Natural killer cell (primary cell): Measurements from ENCODE around the gene ATP5PD. TPM values are rescaled to one million over a fixed set of nuclear protein-coding genes. Genes with fewer than 3 reads are reported as not detected.
"Not testable (repeated sequence)": the region's sequence is repeated elsewhere in the genome, so short reads cannot be mapped to it uniquely, and the experiment has no call there.

ENCODE experiments used
- ATAC-seq, 3 donors: fragments of 150-1000 bp in 2 of 3; fragments of 200-7000 bp in 1 of 3; cut with Tn5 transposase; 1 replicate in 1 of 3; 2 replicates in 2 of 3; pipeline ENCODE4 v1.10.0; 2021; ENCODE audit warnings: mild to moderate bottlenecking in 2 of 3, moderate library complexity in 2 of 3
- DNase-seq, 2 donors: peaks; one replicate each; pipeline versions ENCODE4 v3.0.0 to v3.0.0-alpha.2; 2013 to 2021; ENCODE audit warnings: mixed read lengths in 1 of 2
- H3K27ac ChIP-seq: one replicate; pipeline ENCODE4 v1.5.1; 2013; ENCODE audit warnings: mild to moderate bottlenecking, low read length
- H3K27me3 ChIP-seq: one replicate; pipeline ENCODE4 v1.6.1; 2013; ENCODE audit warnings: low read length; ENCODE audit not compliant: control insufficient read depth, insufficient read depth
- H3K36me3 ChIP-seq: one replicate; pipeline ENCODE4 v1.6.1; 2013; ENCODE audit warnings: low read length; ENCODE audit not compliant: control insufficient read depth, insufficient read depth
- H3K4me1 ChIP-seq: one replicate; pipeline ENCODE4 v1.6.1; 2013; ENCODE audit warnings: low read length; ENCODE audit not compliant: control insufficient read depth, insufficient read depth
- H3K4me3 ChIP-seq: one replicate; pipeline ENCODE4 v1.5.1; 2013; ENCODE audit warnings: low read length
- H3K9me3 ChIP-seq: one replicate; pipeline ENCODE4 v1.6.1; 2013; ENCODE audit warnings: low read length; ENCODE audit not compliant: control insufficient read depth, insufficient read depth
- H3K27ac Mint-ChIP-seq, 2 donors: one replicate each; pipeline ENCODE4 v1.8.0; 2022; ENCODE audit warnings: mild to moderate bottlenecking in 2 of 2, mixed read lengths in 2 of 2, moderate library complexity in 1 of 2
- H3K27me3 Mint-ChIP-seq, 2 donors: one replicate each; pipeline ENCODE4 v1.8.0; 2022; ENCODE audit warnings: low read depth in 2 of 2, mixed read lengths in 2 of 2
- H3K36me3 Mint-ChIP-seq: one replicate; pipeline ENCODE4 v1.8.0; 2022; ENCODE audit warnings: mixed read lengths
- H3K4me1 Mint-ChIP-seq, 2 donors: one replicate each; pipeline ENCODE4 v1.8.0; 2022; ENCODE audit warnings: mixed read lengths in 2 of 2
- H3K4me3 Mint-ChIP-seq: one replicate; pipeline ENCODE4 v1.8.0; 2022; ENCODE audit warnings: mild to moderate bottlenecking, moderate library complexity, mixed read lengths
- H3K9me3 Mint-ChIP-seq, 2 donors: one replicate each; pipeline ENCODE4 v1.8.0; 2022; ENCODE audit warnings: mixed read lengths in 2 of 2
- CTCF ChIP-seq: fragments of 200-600 bp; IDR thresholded peaks from one replicate; pipeline ENCODE4 v1.8.0; 2022; ENCODE audit warnings: antibody characterized with exemption
- WGBS: methylation state at CpG from one replicate; pipeline ENCODE4 v1.1.7; 2013; ENCODE audit warnings: missing lambda C conversion rate; ENCODE audit not compliant: insufficient coverage; 5-methylcytosine and 5-hydroxymethylcytosine counted together
- intact Hi-C: fragments of 100-400 bp; cut with micrococcal nuclease; formaldehyde crosslinking; loops from one replicate; pipeline ENCODE4 v1.14.2; 2022
- total RNA-seq, 4 donors: library from RNA; stranded (reverse); fragments of 120-200 nt in 1 of 4; gene quantifications; one replicate each; pipeline versions ENCODE4 v1.2.3 to v1.2.4, GENCODE V29; 2013 to 2022

The ATP5PD gene
- total RNA-seq, 3 donors from 2014 or later (not counting 1 experiment from before 2014, with no cell fraction given), result 74.7 to 96.3 (median 75.2) TPM

GRCh38 chr17:75074532-75074931, 27.8 kb upstream of the ATP5PD start:
- no peak overlapping the region for H3K4me3 ChIP-seq
- no peak for ATAC-seq
- no peak overlapping the region for H3K27ac Mint-ChIP-seq
- H3K27me3 Mint-ChIP-seq, result no peaks in the 10 kb centered on the region
- no peak overlapping the region for H3K27ac ChIP-seq
- no peaks in the 10 kb centered on the region for H3K9me3 ChIP-seq
- H3K4me1 ChIP-seq, result peaks cover 26% of the 10 kb centered on the region
- no peaks in the 10 kb centered on the region for H3K36me3 ChIP-seq
- no peak for TF ChIP-seq CTCF
- WGBS, result 91% methylated on average over 14 of the region's 14 CpGs
- no peaks in the 10 kb centered on the region for H3K36me3 Mint-ChIP-seq
- H3K27me3 ChIP-seq, result no peaks in the 10 kb centered on the region
- DNase-seq, result no peak
- intact Hi-C loops, result no loop called here
- no peak overlapping the region for H3K4me3 Mint-ChIP-seq
- H3K4me1 Mint-ChIP-seq, result peaks cover 7 to 8% of the 10 kb centered on the region in 2 donors
- H3K9me3 Mint-ChIP-seq, result no peaks in the 10 kb centered on the region

GRCh38 chr17:75073618-75074047, 26.9 kb upstream of the ATP5PD start:
- no peak for TF ChIP-seq CTCF
- Histone ChIP-seq H3K4me1 (peaks cover 17% of the 10 kb centered on the region), H3K27ac (no peak overlapping the region), H3K9me3 (no peaks in the 10 kb centered on the region), H3K4me3 (no peak overlapping the region), H3K27me3 (no peaks in the 10 kb centered on the region), H3K36me3 (no peaks in the 10 kb centered on the region)
- H3K4me1 Mint-ChIP-seq, result peaks cover 7 to 8% of the 10 kb centered on the region in 2 donors
- H3K27me3 Mint-ChIP-seq, result no peaks in the 10 kb centered on the region
- intact Hi-C loops, result no loop called here
- ATAC-seq (no peak), DNase-seq (no peak)
- 95% methylated on average over 5 of the region's 5 CpGs for WGBS
- H3K9me3 Mint-ChIP-seq, result no peaks in the 10 kb centered on the region
- H3K36me3 Mint-ChIP-seq, result no peaks in the 10 kb centered on the region
- no peak overlapping the region for H3K27ac Mint-ChIP-seq
- no peak overlapping the region for H3K4me3 Mint-ChIP-seq

- H3K27me3 ChIP-seq, H3K36me3 ChIP-seq, H3K9me3 ChIP-seq, intact Hi-C loops, H3K27ac ChIP-seq, H3K27ac Mint-ChIP-seq, H3K27me3 Mint-ChIP-seq, DNase-seq, H3K36me3 Mint-ChIP-seq, ATAC-seq, H3K4me3 Mint-ChIP-seq, H3K9me3 Mint-ChIP-seq, H3K4me3 ChIP-seq: not testable (repeated sequence)
- H3K4me1 ChIP-seq, result peaks cover 12% of the 10 kb centered on the region
- H3K4me1 Mint-ChIP-seq, result peaks cover 7 to 10% of the 10 kb centered on the region in 2 donors
- WGBS, result 100% methylated on average over 3 of the region's 5 CpGs
Measured at GRCh38 chr17:75072909-75073308, 26.1 kb upstream of the ATP5PD start.

- H3K27me3 ChIP-seq, H3K27ac Mint-ChIP-seq, H3K9me3 Mint-ChIP-seq, H3K36me3 Mint-ChIP-seq, intact Hi-C loops, H3K4me1 ChIP-seq, H3K27me3 Mint-ChIP-seq, H3K4me1 Mint-ChIP-seq, DNase-seq, ATAC-seq, H3K9me3 ChIP-seq, H3K36me3 ChIP-seq, H3K4me3 Mint-ChIP-seq, H3K4me3 ChIP-seq, H3K27ac ChIP-seq: not testable (repeated sequence)
- WGBS, result 94% methylated on average over 8 of the region's 8 CpGs
Measured at GRCh38 chr17:75071478-75072271, 24.9 kb upstream of the ATP5PD start.
